ENCODE results near the gene CHCHD6.

The CHCHD6 gene, protein sequence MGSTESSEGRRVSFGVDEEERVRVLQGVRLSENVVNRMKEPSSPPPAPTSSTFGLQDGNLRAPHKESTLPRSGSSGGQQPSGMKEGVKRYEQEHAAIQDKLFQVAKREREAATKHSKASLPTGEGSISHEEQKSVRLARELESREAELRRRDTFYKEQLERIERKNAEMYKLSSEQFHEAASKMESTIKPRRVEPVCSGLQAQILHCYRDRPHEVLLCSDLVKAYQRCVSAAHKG

GRCh38 chr3:126703512-126704493, at the start of gene CHCHD6:
TSS of gene CHCHD6 (plus strand) at chr3:126704240. CDS start at chr3:126704313, 73 bp downstream.
- DNase-seq = peak; percentile 93

- peak; percentile 21 for DNase-seq
Observed at GRCh38 chr3:126654571-126655383, 49.3 kb upstream of the CHCHD6 start, which contains the start of gene TXNRD3. TSS of gene TXNRD3 (minus strand) at chr3:126655124.

DNA sequence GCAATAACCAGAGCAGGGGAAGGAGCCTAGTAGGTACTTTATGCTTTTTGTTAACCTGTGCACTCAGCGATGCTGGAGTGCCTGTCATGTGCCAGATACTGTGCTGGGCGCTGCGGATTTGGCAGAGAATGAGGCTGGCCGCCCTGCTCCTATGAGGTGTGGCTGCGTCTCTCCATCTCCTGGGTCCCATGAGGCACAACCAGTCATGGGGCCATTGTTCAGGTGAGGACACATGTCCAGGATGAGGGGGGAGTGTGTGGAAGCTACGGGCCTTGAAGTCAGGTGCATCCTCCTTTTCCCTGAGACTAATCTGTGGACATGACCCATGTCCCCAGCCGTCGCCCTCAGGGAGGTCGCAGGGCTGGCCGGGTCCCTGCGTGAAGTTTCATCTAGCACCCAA, 48.2 kb upstream of the CHCHD6 start:
- no peak for DNase-seq

GRCh38 chr3:126656371-126657134, 47.5 kb upstream of the CHCHD6 start:
- no peak for DNase-seq

DNA sequence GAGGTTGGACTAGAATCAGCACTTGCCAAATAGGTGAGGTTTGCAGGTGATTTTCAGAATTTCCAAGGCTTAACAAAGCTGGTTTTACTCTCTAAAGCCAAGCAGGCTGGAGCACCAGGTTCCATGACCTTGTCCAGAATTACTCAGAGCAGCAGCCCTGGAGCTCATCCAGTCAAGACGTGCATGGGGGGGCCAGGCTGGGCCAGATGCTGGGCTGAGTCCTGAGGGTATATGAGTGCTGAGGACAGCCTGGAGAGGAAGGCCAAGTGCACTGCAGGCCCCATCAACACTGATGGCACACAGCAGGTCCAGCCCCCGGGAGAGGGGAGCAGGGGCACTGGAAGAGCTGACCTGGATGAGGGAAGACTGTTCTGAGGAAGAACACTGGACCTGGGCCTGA, 46.1 kb upstream of the CHCHD6 start:
- no peak for DNase-seq

GRCh38 chr3:126658584-126658983, 45.5 kb upstream of the CHCHD6 start:
- no peak for DNase-seq

GRCh38 chr3:126659915-126660886, 43.8 kb upstream of the CHCHD6 start:
- no peak for DNase-seq

DNA sequence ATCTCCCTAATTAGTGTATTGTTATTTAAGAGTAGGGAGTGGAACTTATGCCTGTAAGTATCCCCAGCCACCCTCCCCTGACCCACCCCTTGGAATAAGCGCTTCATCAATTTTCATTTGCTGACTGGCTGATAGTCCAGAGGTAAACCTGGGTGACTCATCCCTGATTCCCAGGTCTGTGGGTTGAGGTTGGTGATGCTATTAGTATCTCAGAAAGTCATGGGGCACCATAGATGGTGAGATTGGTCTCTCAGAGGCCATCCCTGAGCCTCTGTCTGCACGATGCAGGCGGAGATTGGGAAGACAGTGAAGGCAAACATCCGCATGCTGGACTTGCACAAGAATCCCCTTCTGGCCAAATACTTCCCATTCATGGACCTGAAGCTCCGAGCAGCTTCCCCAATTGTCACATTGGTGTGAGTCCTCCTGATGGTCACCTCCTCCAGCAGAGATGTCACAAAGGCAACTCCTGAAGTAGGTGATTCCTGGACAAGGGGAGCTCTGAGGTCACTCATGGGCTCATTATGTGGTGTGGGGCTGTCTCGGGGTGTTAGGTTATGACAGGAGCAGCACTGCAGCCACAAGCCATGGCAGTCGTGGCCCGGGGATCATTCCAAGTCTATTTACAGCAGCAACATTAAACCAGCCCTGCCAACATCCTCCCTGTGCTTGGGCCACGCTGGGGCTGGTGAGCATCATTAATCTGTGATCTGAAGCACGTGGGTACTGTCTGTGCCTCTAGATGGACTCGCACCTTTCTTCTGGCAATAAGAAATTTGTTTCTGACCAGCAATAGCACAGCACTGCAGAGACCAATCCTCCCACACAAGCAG, 42.3 kb upstream of the CHCHD6 start:
- DNase-seq = no peak

DNA sequence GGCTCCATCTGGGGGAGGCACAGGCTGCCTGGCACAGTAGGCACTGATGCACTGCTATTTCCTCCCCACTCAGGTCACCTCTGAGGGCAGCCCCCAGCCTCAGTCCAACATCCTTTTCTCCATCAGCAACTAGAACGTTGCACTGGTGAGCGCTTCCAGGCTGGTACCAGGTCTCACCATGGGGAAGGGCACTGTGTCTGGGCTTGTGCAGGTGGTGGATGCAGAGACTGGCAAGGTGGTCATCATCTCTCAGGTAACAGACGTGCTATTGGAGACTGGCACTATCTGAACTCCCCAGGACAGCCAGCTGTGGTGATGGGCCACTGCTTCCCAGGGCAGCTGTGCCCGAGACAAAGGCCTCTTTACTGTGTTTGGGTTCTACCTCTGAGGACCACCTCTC, 40.8 kb upstream of the CHCHD6 start:
- no peak for DNase-seq

GRCh38 chr3:126663750-126664149, 40.3 kb upstream of the CHCHD6 start:
- no peak for DNase-seq

DNA sequence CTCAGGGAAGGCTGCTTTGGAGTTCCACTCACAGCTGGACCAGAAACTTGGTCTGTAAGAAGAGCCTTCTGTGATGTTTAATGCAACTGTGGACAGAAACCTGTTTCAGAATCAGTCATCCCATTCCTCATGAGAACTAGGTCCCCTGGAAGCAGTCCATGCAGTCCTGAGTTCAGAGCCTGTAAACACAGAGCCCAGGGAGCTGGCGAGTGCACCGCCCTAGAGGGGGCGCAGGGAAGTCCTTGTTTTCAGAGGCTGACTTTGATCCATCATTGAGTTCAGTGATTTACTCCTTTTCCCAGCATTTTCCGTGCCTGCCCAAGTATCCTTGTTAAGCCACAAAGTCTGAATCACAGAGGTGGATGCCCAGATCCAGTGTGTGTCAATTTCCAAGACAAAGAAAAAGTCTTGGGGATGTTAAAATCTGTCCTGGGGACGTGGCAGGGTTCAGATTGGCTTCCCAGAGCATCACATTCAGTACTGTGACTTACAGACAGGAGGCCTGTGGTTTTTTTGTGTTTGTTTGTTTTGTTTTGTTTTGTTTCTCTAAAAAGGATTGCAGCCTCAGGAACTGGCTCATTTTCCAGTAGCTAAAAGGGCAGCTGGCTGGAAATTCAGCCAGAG, 39.3 kb upstream of the CHCHD6 start:
- DNase-seq = no peak

DNA sequence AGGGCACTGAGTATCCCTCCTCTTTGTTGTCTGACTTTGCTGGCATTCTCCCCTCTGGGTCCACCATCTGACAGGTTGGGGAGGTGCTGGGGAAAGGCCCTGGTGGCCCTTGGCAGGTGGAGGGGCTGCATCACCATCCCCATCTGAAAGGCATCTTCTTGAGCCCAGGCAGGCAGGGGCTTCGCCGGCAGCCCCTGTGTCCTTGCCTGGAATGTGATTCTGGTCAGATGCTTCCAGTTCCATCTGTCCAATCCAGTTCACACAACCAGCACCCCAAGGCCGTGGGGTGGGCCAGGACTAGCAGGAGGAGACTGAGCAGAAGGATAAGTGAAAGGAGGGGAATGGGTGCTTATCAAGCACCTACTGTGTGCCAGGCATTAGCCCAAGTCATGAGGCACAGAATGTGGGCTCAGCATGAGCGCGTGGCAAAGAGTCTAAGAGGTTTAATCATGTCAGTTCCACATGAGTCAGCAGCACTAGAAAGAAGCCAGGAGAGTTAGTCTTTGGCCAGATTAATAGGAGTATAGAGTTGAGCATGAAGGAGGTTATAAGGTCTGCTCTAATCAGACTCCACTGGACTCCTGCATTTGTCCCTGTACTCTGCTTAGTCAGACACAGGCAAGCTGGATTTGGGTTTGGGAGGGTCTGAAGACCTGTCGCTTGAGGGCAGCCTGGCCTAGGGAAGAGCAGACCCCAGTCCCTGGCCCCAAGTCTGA, 38.7 kb upstream of the CHCHD6 start:
- no peak for DNase-seq

DNA sequence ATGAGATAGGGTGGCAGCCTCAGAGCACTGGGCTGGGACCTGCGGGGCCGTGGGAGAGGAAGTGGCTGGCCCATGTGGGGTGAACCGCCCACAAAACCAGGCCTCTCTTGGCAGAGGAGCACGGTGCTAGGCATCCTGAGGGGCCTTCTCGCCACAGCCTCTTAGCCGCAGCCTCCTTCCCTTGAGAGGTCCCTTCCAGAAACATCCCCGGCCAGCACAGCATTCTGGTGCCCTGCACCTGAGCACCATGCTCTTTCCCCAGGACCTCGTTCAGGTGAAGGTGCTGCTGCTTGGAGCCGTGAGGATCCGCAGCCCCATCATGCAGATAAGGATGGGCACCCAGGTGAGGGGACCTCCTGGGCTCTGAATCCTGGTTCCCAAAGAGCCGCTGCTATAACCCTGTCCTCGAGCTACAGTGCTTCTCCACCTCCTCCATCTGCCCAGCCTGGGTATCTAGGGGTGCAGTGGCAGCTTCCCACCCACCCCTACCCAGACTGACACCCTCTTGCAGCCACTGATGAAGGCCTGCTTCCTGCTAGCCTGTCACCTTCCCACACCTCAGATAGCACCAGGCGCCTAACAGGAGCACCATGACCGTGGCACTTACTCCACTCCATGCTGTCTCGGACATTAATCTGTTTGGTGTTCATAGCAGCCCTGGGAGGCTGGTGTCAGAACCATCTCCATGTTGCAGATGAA, 37.9 kb upstream of the CHCHD6 start:
- no peak for DNase-seq

DNA sequence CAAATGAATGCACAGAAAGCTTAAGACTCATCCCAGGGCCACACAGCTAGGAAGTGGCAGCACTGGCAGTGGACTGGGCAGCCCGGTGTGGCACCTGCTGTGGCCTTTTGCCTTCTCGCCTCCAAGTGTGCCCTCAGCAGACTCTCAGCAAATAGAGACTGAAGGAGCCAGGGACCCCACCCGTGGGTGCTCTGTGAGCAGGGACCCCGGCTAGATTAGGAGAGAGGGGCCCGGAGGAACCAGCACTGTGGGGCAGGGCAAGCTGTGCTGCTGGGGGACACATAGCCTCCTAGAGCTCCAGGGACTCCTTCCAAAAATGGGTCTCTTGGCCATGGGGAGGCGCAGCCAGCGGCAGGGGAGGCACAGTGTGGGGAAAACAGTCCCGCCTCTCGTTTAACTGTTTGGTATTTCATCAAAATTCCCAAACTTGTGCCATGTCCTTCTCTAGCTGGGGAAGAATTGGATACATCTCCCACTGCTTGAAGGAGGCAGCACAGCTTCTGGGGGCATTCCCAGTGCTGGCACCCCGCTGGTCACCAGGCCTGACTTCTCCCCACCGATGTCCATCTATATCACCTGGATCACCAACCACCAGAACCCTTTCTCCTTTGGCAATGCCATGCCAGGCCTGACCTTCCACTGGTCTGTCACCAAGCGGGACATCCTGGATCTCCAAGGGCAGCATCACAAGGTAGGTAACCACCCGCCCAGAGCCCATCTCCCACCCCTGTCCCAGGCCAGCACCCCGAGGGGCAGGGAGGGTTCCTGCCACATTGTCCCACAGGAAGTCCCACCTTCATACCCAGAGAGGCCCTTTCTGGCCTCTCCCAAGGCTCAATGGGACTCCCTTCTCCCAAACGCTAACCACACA, 37.1 kb upstream of the CHCHD6 start:
- DNase-seq = no peak

GRCh38 chr3:126667631-126668449, 36.2 kb upstream of the CHCHD6 start:
- DNase-seq = no peak

All from NCI-H1694 (cell line).